Muscle of back (tissue), 11 donors: ENCODE measurements around the gene XAF1. TPM values are rescaled to one million over a fixed set of nuclear protein-coding genes. Genes with fewer than 3 reads are reported as not detected.
"Not testable (repeated sequence)": the region's sequence is repeated elsewhere in the genome, so short reads cannot be mapped to it uniquely, and the experiment has no call there.

Experiments used
- DNase-seq, 3 donors: peaks; one replicate each; pipeline versions ENCODE4 v3.0.0 to v3.0.0-alpha.2; 2013
- polyA plus RNA-seq, 10 donors: library from polyadenylated mRNA; unstranded; fragments of 120-200 nt; gene quantifications; one replicate each; pipeline ENCODE4 v1.2.1, GENCODE V29; 2013; ENCODE audit not compliant: insufficient read length in 10 of 10

XAF1 gene
- polyA plus RNA-seq, 10 donors: 4.0 to 23.7 (median 7.5) TPM

GRCh38 chr17:6799738-6800137 is 43.9 kb downstream of the XAF1 start:
- DNase-seq: no peak

- no peak for DNase-seq
These were observed 44.7 kb downstream of the XAF1 start for GRCh38 chr17:6800422-6801027.

- no peak for DNase-seq
These were observed 55.7 kb downstream of the XAF1 start for GRCh38 chr17:6811510-6811909.

GRCh38 chr17:6812295-6812694 is 56.4 kb downstream of the XAF1 start:
- no peak for DNase-seq

- no peak for DNase-seq
These were observed 59.9 kb downstream of the XAF1 start for GRCh38 chr17:6815775-6816174.

GRCh38 chr17:6816368-6816767 is 60.5 kb downstream of the XAF1 start:
- not testable (repeated sequence) for DNase-seq

- DNase-seq: no peak
These were observed 63.1 kb downstream of the XAF1 start for GRCh38 chr17:6818938-6819337.

GRCh38 chr17:6823011-6823442 is 67.2 kb downstream of the XAF1 start:
- no peak for DNase-seq

Other genes starting within 250 kb of the XAF1 start
- 1 to 10 TPM; 3.1 to 5.5 (median 4.6) TPM for gene PITPNM3, start 199.5 kb upstream of the XAF1 start, polyA plus RNA-seq
- 10 to 100 TPM in 8 of 10 donors, 1 to 10 TPM in 2; 8.9 to 17.7 (median 11.8) TPM for gene KIAA0753, start 115.3 kb upstream of the XAF1 start, polyA plus RNA-seq
- 10 to 100 TPM; 45.2 to 74.2 (median 52.4) TPM for gene TXNDC17, start 115.0 kb upstream of the XAF1 start, polyA plus RNA-seq
- 10 to 100 TPM; 12.8 to 16.8 (median 15.7) TPM for gene MED31, start 104.4 kb upstream of the XAF1 start, polyA plus RNA-seq
- gene C17orf100, start 104.3 kb upstream of the XAF1 start, polyA plus RNA-seq: 1 to 10 TPM; 2.0 to 4.8 (median 3.3) TPM
- gene SLC13A5, start 42.7 kb upstream of the XAF1 start, polyA plus RNA-seq: under 1 TPM in 8 of 10 donors, not detected in 2; 0.05 to 0.25 (median 0.14) TPM
- gene FBXO39, start 20.2 kb downstream of the XAF1 start, polyA plus RNA-seq: under 1 TPM in 8 of 10 donors, not detected in 2; 0.12 to 0.54 (median 0.19) TPM
- under 1 TPM in 2 of 10 donors, not detected in 8; 0.24 to 0.26 TPM for gene TEKT1, start 75.7 kb downstream of the XAF1 start, polyA plus RNA-seq
- gene ALOX12, start 240.0 kb downstream of the XAF1 start, polyA plus RNA-seq: 1 to 10 TPM in 7 of 10 donors, under 1 TPM in 3; 0.77 to 1.4 (median 1.1) TPM